OCI-LY7 (cell line): ENCODE measurements around the gene P2RX1. TPM values are rescaled to one million over a fixed set of nuclear protein-coding genes. Genes with fewer than 3 reads are reported as not detected.

ENCODE experiments used
- BruUV-seq: library from RNA; stranded (reverse); fragments of 400-500 nt; replicated peaks from 2 replicates; lab custom pipeline; 2021; lab: Mats Ljungman, UMichigan
- CTCF ChIA-PET: fragments of 300-600 bp; sonication (Branson Sonifier 250); formaldehyde crosslinking; loops from one replicate; lab custom pipeline; 2022; ENCODE audit warnings: antibody characterized with exemption; ENCODE audit not compliant: unreplicated experiment; lab: Charles Lee
- POLR2A ChIA-PET: fragments of 300-600 bp; sonication (Branson Sonifier 250); formaldehyde crosslinking; loops from one replicate; lab custom pipeline; 2022; ENCODE audit warnings: antibody characterized with exemption; lab: Charles Lee
- DNase-seq: peaks from one replicate; pipeline ENCODE4 v3.0.0-alpha.2; 2015; ENCODE audit warnings: low spot score
- H2AFZ ChIP-seq: fragments of 200-600 bp; sonication (generic), shearing (Covaris generic); 2 replicates; pipeline ENCODE4 v1.6.1; 2014; ENCODE audit warnings: mild to moderate bottlenecking, antibody characterized with exemption, low read length, moderate library complexity
- H3K27ac ChIP-seq: fragments of 200-600 bp; sonication (generic); 2 replicates; pipeline ENCODE4 v1.5.1; 2014; ENCODE audit warnings: mixed run types, low read depth, mild to moderate bottlenecking, moderate library complexity, low read length, inconsistent platforms; ENCODE audit not compliant: poor library complexity, severe bottlenecking
- H3K36me3 ChIP-seq: fragments of 200-600 bp; sonication (generic); 2 replicates; pipeline ENCODE4 v1.6.1; 2014; ENCODE audit warnings: mild to moderate bottlenecking, antibody characterized with exemption, low read length, moderate library complexity, mixed read lengths; ENCODE audit not compliant: insufficient read depth
- H3K4me1 ChIP-seq: fragments of 200-600 bp; sonication (generic); 2 replicates; pipeline ENCODE4 v1.5.1; 2014; ENCODE audit warnings: mild to moderate bottlenecking, low read length; ENCODE audit not compliant: insufficient read depth, poor library complexity, severe bottlenecking
- H3K4me2 ChIP-seq: fragments of 200-600 bp; sonication (generic); 2 replicates; pipeline ENCODE4 v1.6.1; 2014; ENCODE audit warnings: mild to moderate bottlenecking, low read length
- H3K4me3 ChIP-seq: fragments of 200-600 bp; sonication (generic); 2 replicates; pipeline ENCODE4 v1.5.1; 2014; ENCODE audit warnings: mild to moderate bottlenecking, low read depth, low read length; ENCODE audit not compliant: poor library complexity, severe bottlenecking
- H3K79me2 ChIP-seq: fragments of 200-600 bp; sonication (generic); 2 replicates; pipeline ENCODE4 v1.6.1; 2016; ENCODE audit warnings: low read depth, mild to moderate bottlenecking, low read length, moderate library complexity, mixed read lengths; ENCODE audit not compliant: insufficient read depth
- H3K9me2 ChIP-seq: fragments of 200-600 bp; sonication (generic); 2 replicates; pipeline ENCODE4 v1.6.1; 2016; ENCODE audit warnings: mild to moderate bottlenecking, low read length, mixed read lengths; ENCODE audit not compliant: insufficient read depth
- H3K9me3 ChIP-seq: fragments of 200-600 bp; sonication (generic); 2 replicates; pipeline ENCODE4 v1.6.1; 2014; ENCODE audit warnings: mild to moderate bottlenecking, mixed run types, low read length, mixed read lengths
- H4K20me1 ChIP-seq: fragments of 200-600 bp; sonication (generic); 2 replicates; pipeline ENCODE4 v1.6.1; 2014; ENCODE audit warnings: mild to moderate bottlenecking, antibody characterized with exemption, low read length, moderate library complexity, mixed read lengths; ENCODE audit not compliant: insufficient read depth
- EZH2phosphoT487 ChIP-seq: fragments of 200-600 bp; sonication (generic); IDR thresholded peaks from 2 replicates; pipeline ENCODE4 v1.6.1; 2018; ENCODE audit warnings: low read depth, borderline replicate concordance, mild to moderate bottlenecking, mixed run types, antibody characterized with exemption, low read length, moderate library complexity, mixed read lengths
- intact Hi-C: fragments of 100-400 bp; cut with micrococcal nuclease; formaldehyde crosslinking; loops from one replicate; pipeline ENCODE4 v1.10.0; 2022; ENCODE audit not compliant: unreplicated experiment
- total RNA-seq, 2 experiments: library from RNA; depleted of rRNA in 1 of 2; stranded (reverse); fragments of >200 nt in 1 of 2; shearing (Covaris generic) in 1 of 2; gene quantifications; 2 replicates each; pipeline ENCODE4 v1.2.3, GENCODE V29; 2014 to 2022
- TF ChIP-seq, protein P1 (sequence below): fragments of 200-600 bp; sonication (generic); conservative IDR thresholded peaks from 2 replicates; pipeline ENCODE4 v1.5.1; 2014; ENCODE audit warnings: mild to moderate bottlenecking, antibody characterized with exemption, low read length, moderate library complexity, mixed read lengths

Gene P2RX1
- total RNA-seq, 2 experiments from 2014 or later: 0.69 to 4.5 TPM

DNA sequence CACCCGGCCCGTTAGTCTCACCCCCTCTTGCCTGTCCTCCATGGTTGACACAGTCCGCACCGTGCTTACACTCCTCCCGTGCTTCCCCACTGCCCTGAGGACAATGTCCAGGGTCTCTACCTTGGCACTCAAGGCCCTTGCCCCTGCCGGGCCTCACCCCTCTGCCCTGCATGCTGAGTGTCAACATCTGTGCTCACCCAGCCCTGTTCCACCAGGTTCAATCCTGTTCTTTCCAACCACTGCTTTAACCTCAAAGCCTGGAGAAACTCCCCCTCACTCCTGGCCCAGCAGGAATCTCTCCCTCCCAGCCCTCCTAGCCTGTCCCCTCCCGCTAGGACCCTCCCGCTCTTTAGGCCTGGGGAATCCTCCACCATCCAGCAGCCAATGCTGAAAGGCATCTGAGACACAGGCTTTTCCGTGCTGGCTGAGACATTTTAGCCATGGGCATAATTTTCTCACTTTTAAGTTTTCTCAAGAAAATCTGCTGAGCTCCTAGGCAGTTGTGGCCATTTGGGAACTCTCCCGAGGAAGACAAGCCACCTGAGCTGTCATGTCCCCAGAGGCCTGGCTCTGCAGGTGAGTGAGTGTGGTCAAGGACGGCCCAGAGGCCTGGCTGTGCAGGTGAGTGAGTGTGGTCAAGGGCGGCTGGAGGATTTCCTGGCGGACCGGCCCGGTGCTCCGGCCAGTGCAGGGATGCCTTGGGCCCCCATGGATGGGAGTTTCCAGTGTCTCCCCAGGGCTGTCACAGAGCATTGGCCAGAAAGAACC is 10.8 kb upstream of the P2RX1 start:
- CTCF ChIA-PET: no interaction called here
- Histone ChIP-seq H3K36me3 (peaks cover 83% of the 10 kb centered on the region), H3K4me3 (no peak overlapping the region), H3K9me3 (no peaks in the 10 kb centered on the region), H2AFZ (no peak overlapping the region), H4K20me1 (no peaks in the 10 kb centered on the region), H3K27ac (no peak overlapping the region), H3K79me2 (no peaks in the 10 kb centered on the region), H3K4me1 (peaks cover 14% of the 10 kb centered on the region), H3K4me2 (no peak overlapping the region), H3K9me2 (no peaks in the 10 kb centered on the region)
- BruUV-seq: no TSS peak
- no peak for TF ChIP-seq EZH2phosphoT487
- TF ChIP-seq, protein P1, sequence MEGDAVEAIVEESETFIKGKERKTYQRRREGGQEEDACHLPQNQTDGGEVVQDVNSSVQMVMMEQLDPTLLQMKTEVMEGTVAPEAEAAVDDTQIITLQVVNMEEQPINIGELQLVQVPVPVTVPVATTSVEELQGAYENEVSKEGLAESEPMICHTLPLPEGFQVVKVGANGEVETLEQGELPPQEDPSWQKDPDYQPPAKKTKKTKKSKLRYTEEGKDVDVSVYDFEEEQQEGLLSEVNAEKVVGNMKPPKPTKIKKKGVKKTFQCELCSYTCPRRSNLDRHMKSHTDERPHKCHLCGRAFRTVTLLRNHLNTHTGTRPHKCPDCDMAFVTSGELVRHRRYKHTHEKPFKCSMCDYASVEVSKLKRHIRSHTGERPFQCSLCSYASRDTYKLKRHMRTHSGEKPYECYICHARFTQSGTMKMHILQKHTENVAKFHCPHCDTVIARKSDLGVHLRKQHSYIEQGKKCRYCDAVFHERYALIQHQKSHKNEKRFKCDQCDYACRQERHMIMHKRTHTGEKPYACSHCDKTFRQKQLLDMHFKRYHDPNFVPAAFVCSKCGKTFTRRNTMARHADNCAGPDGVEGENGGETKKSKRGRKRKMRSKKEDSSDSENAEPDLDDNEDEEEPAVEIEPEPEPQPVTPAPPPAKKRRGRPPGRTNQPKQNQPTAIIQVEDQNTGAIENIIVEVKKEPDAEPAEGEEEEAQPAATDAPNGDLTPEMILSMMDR: no peak
- DNase-seq: no peak
- POLR2A ChIA-PET: interaction anchor here (0.7 kb wide), 1 partner anchor 33 kb away, joined by 3 read pairs; no protein-coding TSS in a partner anchor
- intact Hi-C loops: no loop called here

DNA sequence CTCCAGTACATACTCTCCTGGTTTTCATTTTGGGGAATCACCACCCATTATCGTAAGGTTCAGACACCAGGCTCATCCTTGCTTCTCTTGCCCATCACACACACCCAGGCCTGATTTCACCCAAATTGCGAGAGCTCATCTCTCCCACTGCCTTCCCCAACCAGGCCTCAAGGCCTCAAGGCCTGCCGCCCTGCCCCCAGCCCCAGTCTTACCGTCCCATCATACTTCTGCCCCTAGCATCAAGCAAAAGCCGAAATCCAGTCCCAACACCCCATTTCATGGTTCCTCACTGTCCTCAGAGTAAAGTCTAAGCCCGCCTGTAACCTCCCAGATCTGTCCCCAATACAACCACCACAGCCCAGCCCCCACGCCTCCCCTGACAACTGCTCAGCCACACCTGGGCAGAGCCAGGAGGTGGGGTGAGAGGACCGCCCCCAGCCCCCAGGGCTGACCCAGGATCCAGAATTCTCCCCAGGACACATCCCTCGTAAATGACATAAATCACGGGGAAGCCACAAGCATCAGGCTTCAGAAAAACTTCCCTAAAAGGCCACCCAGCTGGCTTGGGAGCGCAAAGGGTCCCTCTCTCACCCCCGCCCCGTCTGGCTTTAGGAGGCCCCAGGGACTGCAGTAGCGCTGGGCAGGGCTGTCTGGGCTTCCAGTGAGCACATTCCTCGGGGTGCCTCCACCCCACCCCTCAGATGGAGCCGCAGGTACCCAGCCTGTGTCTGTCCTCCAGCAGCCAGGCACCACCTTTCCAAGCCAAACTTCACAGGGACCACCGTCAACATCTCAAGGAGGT is 9.6 kb upstream of the P2RX1 start:
- BruUV-seq: no TSS peak
- Histone ChIP-seq H3K9me3 (no peaks in the 10 kb centered on the region), H3K79me2 (no peaks in the 10 kb centered on the region), H4K20me1 (no peaks in the 10 kb centered on the region), H3K27ac (no peak overlapping the region), H3K4me3 (no peak overlapping the region), H2AFZ (no peak overlapping the region), H3K4me1 (peaks cover 22% of the 10 kb centered on the region), H3K4me2 (no peak overlapping the region), H3K9me2 (no peaks in the 10 kb centered on the region), H3K36me3 (peaks cover 71% of the 10 kb centered on the region)
- ChIA-PET POLR2A (interaction anchor here (0.7 kb wide), 2 partner anchors 34 to 60 kb away, joined by 3 read pairs; no protein-coding TSS in a partner anchor), CTCF (no interaction called here)
- DNase-seq: no peak
- intact Hi-C loops: no loop called here
- no peak for TF ChIP-seq EZH2phosphoT487
- TF ChIP-seq, protein P1: no peak
